Measurements from ENCODE around the gene FILIP1L.
"Not testable (repeated sequence)": the region's sequence is repeated elsewhere in the genome, so short reads cannot be mapped to it uniquely, and the experiment has no call there.

Gene FILIP1L

GRCh38 chr3:99851955-99852354, 262.3 kb downstream of the FILIP1L start:
- no peak for DNase-seq (ENCODE audit: low read depth in 2 of 3, low spot score in 1 of 3)

- DNase-seq (ENCODE audit: low read depth in 2 of 3, low spot score in 1 of 3) = no peak
Measured at GRCh38 chr3:99850608-99851007, 263.7 kb downstream of the FILIP1L start.

DNA sequence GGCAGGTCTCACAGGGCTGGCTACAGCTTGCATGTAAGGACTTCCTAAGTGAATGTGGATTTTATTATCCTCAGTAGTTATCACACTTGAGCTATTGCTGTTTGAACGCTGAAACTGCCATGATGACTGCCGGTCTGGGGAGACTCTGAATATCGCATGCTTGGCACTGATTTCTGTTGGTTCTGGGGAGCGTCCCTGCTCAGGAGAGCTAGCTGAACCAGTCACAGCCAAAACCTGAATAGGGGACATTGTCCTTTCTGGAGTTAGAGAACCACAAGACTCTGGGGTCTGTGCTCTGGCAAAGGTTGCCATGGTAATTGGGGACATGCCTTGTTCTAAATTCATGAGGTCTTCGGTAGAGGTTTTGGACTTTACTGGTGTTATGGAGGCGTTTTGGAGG, 265.9 kb downstream of the FILIP1L start:
- DNase-seq (ENCODE audit: low read depth in 2 of 3, low spot score in 1 of 3) = no peak

DNA sequence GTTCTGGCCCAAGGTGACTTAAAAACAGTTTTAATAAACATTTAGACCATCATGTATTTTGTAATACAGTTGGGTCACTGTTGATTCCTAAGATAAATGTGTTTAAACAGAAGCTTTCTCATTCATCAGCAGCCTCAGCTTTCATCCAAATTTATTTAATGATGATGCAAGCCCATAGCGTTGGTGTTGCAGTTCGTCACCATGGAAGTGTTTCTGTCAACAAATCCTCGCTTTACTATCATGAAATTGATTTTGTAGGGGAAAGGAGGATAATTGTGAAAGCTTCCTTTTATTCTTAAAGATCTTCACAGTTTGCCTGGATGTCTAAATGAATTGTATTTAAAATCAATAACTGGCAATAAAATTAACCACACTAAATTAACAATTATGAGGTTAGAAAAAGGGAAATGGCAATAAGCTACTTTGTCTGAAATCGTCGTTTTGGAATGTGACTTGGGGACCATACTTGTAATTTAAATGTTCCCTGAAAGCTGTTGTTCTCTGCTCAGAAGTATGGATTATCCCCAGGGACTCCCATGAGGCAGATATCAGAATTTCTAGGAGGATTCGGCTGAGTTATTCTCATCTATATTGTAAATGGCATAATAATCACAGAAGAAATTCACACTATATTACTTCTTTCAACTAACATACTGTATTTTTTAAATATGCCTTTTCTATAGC, 267.7 kb downstream of the FILIP1L start:
- DNase-seq (ENCODE audit: low read depth in 2 of 3, low spot score in 1 of 3) = no peak

DNA sequence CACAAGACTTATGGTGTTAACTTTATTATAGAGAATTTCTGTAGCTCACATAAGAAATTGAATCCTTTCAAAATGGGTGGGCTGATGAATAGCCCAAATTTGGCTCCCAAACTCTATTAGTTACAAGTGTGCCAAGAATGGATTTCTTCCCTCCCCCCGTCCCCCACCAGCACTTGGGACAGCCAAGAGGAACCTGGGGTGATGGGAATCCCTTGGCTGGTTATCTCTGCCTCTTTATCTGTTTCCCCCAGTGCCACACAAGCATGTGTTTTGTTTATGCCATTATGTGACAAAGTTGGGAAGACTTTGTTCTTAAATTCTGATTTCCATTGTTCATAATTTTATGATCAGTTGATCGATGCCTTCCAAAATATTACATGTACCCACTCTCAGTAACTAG, 268.3 kb downstream of the FILIP1L start:
- no peak for DNase-seq (ENCODE audit: low read depth in 2 of 3, low spot score in 1 of 3)

GRCh38 chr3:99845331-99845730, 269.0 kb downstream of the FILIP1L start:
- DNase-seq (ENCODE audit: low read depth in 2 of 3, low spot score in 1 of 3) = no peak

DNA sequence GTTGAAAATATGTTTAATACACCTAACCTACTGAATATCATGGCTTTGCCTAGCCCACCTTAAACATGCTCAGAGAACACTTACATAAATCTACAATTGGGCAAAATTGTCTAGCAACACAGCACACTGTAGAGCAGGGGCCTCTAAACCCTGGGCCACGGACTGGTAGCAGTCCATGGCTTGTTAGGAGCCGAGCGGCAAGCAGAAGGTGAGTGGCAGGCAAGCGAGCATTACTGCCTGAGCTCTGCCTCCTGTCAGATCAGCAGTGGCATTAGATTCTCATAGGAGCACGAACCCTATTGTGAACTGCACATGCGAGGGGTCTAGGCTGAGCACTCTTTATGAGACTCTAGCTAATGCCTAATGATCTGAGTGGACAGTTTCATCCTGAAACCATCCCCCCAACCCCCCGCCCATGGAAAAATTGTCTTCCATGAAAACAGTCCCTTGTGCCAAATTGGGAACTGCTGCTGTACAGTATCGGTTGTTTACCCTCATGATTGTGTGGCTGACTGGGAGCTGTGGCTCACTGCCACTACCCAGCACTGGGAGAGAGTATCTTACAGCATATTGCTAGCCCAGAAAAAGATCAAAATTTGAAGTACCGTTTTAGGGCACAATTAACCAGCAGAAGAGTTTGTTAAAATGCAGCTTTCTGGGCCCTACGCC, 270.6 kb downstream of the FILIP1L start:
- DNase-seq (ENCODE audit: low read depth in 2 of 3, low spot score in 1 of 3) = no peak

DNA sequence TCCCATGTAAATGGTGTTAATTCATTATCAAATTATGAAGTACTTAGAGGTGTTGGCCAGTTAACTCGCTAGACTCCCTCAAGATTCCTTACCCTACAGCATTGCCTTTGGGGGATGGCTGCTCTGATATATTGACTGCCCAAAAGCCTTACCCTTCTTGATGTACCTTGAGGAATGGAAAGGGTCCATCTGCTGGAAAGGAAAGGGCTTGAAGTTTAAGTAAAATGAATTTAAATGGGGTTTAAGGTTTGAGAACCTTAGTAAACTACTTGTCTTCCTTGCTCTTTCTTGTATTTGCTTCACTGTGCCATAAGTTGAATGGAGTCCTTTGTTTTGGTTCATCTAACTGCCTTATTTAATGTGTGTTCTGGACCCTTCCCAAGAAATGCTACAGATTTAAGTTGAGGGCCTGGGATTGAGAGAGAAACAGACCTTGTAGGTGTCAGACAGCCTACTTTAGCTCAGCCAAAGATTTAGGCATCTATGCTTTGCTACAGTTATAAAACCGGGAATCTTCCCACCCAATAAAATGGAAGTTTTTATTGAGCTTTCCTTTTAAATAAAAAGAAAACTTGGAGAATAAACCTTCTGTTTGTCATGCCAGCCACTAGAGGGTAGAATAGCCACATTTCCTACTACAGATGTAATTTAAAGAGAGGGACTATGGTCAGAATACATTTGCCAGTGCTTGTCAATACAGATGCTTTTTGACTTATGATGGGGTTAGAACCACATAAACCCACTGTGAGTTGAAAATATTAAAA, 271.3 kb downstream of the FILIP1L start:
- no peak for DNase-seq (ENCODE audit: low read depth in 2 of 3, low spot score in 1 of 3)

GRCh38 chr3:99841949-99842348, 272.4 kb downstream of the FILIP1L start:
- not testable (repeated sequence) for DNase-seq (ENCODE audit: low read depth in 2 of 3, low spot score in 1 of 3)

- no peak for DNase-seq (ENCODE audit: low read depth in 2 of 3, low spot score in 1 of 3)
Measured at GRCh38 chr3:99839613-99840012, 274.7 kb downstream of the FILIP1L start.

- DNase-seq (ENCODE audit: low read depth in 2 of 3, low spot score in 1 of 3) = no peak
Measured at GRCh38 chr3:99838755-99839154, 275.5 kb downstream of the FILIP1L start.

- DNase-seq (ENCODE audit: low read depth in 2 of 3, low spot score in 1 of 3) = no peak
Measured at GRCh38 chr3:99837715-99838114, 276.6 kb downstream of the FILIP1L start.

DNA sequence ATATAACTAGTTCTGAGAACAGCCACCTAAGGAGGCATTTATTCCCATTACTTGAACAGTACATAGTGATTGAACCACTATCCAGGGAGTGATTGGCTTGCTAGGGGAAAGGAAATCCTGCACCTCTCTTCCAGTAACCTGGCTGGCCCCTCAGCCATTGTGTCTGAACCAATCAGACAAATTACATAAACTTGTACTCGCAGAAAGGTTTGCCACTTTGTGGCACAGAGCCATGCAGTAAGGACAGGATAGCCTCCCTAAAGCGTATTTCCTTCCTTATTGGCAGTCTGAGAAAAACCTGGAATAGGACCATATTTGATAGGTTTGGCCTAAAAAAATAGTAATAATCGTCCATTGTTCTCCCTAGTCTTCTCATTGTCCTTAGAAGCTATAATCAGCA, 277.6 kb downstream of the FILIP1L start:
- DNase-seq (ENCODE audit: low read depth in 2 of 3, low spot score in 1 of 3) = no peak

DNA sequence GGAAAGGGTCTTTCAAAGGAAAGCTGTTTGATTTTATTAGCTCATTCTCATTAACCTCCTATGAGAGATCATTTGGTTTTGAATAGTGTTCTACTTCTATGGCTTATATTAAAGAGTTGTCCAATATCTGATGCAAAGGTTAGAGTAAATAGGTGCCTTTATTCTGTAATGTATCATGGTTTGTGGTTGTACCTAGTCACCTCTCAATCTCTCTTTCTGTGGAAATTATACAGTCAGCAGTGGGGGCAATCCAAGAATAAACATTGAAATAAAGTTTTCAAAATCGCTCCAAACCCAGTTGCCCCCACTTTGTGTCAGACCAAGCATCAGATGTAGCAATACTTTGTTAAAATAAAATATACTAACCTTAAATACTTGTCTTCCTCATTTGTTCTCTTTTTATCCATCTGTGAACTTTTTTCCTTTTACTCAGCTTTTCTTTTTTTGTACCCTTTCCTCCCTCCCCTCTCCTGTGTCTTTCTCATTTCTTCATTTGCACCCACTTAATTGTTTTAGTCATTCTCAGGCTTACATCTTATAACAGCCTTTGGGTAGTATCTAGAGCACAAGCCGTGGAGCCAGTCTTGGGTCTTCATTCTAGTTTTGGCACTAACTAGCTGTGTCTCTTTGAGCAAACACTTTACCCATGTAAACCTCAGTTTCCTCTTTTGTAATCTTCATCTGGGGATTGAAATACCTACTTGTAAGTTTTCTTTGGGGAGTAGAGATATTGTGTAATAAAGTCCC, 279.9 kb downstream of the FILIP1L start:
- no peak for DNase-seq (ENCODE audit: low read depth in 2 of 3, low spot score in 1 of 3)

- DNase-seq (ENCODE audit: low read depth in 2 of 3, low spot score in 1 of 3) = no peak
Measured at GRCh38 chr3:99833617-99834205, 280.6 kb downstream of the FILIP1L start.

DNA sequence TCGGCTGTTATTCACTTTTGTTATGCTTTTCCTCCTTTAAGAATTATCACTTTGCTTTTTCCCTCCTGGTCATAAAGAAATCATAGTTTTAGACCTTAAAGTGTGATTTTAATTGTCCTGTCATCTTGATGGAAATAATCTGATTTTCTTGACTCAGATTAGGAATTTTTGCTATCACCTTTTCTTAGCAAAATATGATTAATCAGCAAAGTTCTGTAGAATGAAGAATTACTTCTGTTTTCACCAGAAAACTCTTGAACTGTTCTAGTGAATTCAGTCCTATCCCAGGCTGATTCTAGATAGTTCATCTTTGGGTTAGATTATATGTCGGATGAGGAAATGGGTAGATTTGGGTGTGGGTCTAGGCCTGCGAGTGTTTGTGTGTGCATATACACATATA, 284.5 kb downstream of the FILIP1L start:
- DNase-seq (ENCODE audit: low read depth in 2 of 3, low spot score in 1 of 3) = no peak

GRCh38 chr3:99825004-99825640, 289.2 kb downstream of the FILIP1L start:
- DNase-seq (ENCODE audit: low read depth in 2 of 3, low spot score in 1 of 3) = no peak

- DNase-seq (ENCODE audit: low read depth in 2 of 3, low spot score in 1 of 3) = no peak
Measured at GRCh38 chr3:99823723-99824711, 290.3 kb downstream of the FILIP1L start.

GRCh38 chr3:99818818-99819217, 295.5 kb downstream of the FILIP1L start:
- DNase-seq (ENCODE audit: low read depth in 2 of 3, low spot score in 1 of 3) = no peak

Data from stimulated activated CD4-positive, alpha-beta T cell treated with anti-CD3 and anti-CD28 coated beads, Interleukin-12 subunit alpha, Interleukin-12 subunit beta, amount 100 ng/mL, for 48 hours (primary cell).